NCI-H1048 (cell line): Measurements from ENCODE around the gene TRMT10B.
A peak's percentile ranks its signal among the peaks of the same experiment; 100 is the strongest.
"Not testable (repeated sequence)": the region's sequence is repeated elsewhere in the genome, so short reads cannot be mapped to it uniquely, and the experiment has no call there.

Experiments used
- DNase-seq: peaks from one replicate; lab custom pipeline; 2025; lab: John Stamatoyannopoulos, UW

Gene TRMT10B

GRCh38 chr9:37751186-37751585, 2.4 kb upstream of the TRMT10B start:
- DNase-seq, result no peak

- not testable (repeated sequence) for DNase-seq
Measured at GRCh38 chr9:37751704-37752103, 1.9 kb upstream of the TRMT10B start.

GRCh38 chr9:37752112-37752511, 1.5 kb upstream of the TRMT10B start:
- not testable (repeated sequence) for DNase-seq

- DNase-seq, result no peak
Measured at GRCh38 chr9:37752642-37753488, 740 bp upstream of the TRMT10B start.

- no peak for DNase-seq
Measured at GRCh38 chr9:37758747-37759146, 5.1 kb downstream of the TRMT10B start.

GRCh38 chr9:37760416-37761161, 7.0 kb downstream of the TRMT10B start:
- DNase-seq, result no peak

GRCh38 chr9:37761511-37761910, 7.9 kb downstream of the TRMT10B start:
- no peak for DNase-seq

- not testable (repeated sequence) for DNase-seq
Measured at GRCh38 chr9:37765263-37765662, 11.7 kb downstream of the TRMT10B start.

- DNase-seq, result no peak
Measured at GRCh38 chr9:37769306-37769705, 15.7 kb downstream of the TRMT10B start.

- no peak for DNase-seq
Measured at GRCh38 chr9:37769995-37770394, 16.4 kb downstream of the TRMT10B start.

GRCh38 chr9:37775216-37775919, 21.8 kb downstream of the TRMT10B start:
- no peak for DNase-seq

- no peak for DNase-seq
Measured at GRCh38 chr9:37776328-37776727, 22.7 kb downstream of the TRMT10B start.

- no peak for DNase-seq
Measured at GRCh38 chr9:37778534-37778933, 24.9 kb downstream of the TRMT10B start.

- DNase-seq, result no peak
Measured at GRCh38 chr9:37784291-37784615, 30.6 kb downstream of the TRMT10B start.

GRCh38 chr9:37784616-37785483, 31.2 kb downstream of the TRMT10B start, which contains the start of gene EXOSC3:
Gene EXOSC3, minus strand, starts transcription at chr9:37785064. Its CDS starts 20 bp downstream, at chr9:37785044.
- peak; percentile 43 for DNase-seq

GRCh38 chr9:37787059-37787458, 33.5 kb downstream of the TRMT10B start:
- no peak for DNase-seq

- no peak for DNase-seq
Measured at GRCh38 chr9:37788332-37788731, 34.7 kb downstream of the TRMT10B start.

GRCh38 chr9:37790096-37790495, 36.5 kb downstream of the TRMT10B start:
- no peak for DNase-seq

- no peak for DNase-seq
Measured at GRCh38 chr9:37792122-37792521, 38.5 kb downstream of the TRMT10B start.

- DNase-seq, result no peak
Measured at GRCh38 chr9:37796232-37796631, 42.6 kb downstream of the TRMT10B start.

- DNase-seq, result no peak
Measured at GRCh38 chr9:37798677-37799076, 45.1 kb downstream of the TRMT10B start.
